Stimulated activated naive CD4-positive, alpha-beta T cell (primary cell): ENCODE measurements around the gene CASZ1.

Source experiments
- DNase-seq, 6 experiments: peaks; one replicate each; lab custom pipeline; 2025; lab: John Stamatoyannopoulos, UW

The CASZ1 gene

DNA sequence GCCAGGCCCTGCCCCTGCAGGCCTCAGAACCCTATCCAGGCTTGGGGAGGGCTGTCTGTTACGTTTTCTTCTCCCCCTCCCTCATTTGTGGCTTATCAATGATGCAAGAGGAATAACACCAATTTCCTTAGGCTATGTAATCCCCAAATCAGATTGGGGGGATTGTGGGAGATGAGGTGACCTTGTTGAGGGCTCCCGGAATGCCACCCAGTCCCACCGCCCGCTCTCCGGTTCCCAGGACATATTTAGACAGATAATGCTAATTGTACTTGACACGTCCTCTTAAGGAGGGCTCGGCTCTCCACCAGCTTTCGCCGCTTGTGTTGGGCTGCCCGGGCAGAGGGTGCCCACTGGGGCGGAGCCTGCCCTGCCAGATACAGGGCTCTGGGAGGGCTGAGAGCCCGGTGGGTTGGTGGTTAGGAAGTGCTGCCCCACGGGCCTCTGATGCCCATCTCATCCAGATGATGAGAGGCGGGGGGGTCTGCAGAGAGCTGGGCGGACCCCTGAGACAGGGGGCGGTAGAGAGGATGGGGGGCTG is 90.0 kb downstream of the CASZ1 start:
- no peak for DNase-seq

DNA sequence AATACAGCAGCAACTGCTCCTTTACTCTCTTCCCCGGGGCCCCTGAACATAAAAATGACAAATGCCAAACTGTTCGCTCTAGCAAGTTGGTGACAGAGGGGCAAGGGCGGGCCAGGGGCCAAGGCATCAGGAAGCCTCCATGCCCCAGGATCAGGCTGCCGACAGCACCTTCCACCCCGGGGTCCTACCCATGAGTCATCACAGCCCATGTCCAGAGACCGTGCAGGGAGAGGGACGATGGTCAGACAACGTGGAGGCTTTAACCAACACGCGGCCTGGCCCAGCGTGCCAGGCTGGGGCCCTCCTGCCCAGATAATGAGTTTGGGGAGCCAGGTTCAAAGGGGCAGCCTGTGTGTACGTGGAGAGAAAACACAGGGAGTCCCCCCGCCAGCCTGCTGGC is 90.5 kb downstream of the CASZ1 start:
- DNase-seq, result no peak

DNA sequence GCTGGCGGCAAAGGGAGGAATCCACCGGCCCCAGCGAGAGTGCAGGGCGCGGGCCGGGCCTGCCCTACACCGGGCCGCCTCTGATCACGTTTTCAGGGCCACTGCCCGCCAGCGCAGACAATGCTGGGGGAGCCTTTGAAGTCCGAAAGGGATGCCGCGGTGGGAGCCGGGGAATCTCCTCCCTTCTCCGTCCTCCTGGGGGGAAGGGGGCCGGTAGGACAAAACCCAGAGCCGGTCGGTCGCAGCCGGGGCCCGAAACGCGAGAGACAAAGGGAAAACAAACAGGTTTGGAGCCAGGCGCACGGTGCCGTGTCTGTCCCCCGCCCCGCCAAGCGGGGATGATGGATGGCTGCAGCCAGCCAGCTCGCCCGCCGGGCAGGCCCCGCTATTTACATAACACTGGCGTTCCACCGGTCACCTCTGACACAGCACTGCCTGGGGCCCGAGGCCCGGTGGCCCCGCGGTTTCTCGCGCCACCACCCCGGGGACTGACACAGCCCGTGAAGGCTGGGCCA is 92.0 kb downstream of the CASZ1 start:
- no peak for DNase-seq

DNA sequence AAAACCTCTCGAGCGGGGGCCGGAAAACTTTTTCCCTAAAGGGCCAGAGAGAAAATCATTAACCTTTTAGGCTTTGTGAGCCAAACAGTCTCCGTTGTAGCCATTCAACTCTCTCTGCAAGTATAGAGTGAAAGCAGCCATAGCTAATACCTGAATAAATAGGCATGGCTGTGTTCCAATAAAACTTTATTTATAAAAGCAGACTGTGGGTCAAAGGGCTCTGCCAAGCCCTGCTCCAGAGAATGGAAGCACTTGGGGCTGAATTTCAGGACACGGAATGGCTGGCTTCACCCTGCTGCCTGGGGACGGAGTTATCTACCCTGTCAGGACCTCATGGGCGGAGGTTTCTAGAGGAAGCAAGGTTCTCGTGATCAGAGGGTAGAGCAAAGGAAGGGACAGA is 92.7 kb downstream of the CASZ1 start:
- DNase-seq, result no peak

DNA sequence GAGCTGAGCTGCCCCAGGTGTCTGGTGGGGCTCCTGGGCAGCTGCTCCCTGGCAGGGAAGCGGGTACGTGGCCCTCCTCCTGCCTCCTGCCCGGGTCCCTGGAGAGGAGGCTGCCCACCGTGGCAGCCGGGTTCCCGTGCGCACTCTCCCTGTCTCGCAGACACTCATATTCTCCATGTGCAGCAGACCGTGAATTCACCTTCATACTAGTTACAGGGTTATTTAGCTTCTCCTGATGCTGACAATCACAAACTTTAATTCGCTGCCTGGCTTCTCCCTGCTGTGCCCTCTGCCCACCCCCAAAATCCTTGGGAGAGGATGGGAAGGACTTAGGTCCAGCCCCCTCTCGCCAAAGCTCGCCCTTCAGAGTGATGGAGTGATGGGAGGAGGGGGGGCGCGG is 95.3 kb downstream of the CASZ1 start:
- no peak for DNase-seq

DNA sequence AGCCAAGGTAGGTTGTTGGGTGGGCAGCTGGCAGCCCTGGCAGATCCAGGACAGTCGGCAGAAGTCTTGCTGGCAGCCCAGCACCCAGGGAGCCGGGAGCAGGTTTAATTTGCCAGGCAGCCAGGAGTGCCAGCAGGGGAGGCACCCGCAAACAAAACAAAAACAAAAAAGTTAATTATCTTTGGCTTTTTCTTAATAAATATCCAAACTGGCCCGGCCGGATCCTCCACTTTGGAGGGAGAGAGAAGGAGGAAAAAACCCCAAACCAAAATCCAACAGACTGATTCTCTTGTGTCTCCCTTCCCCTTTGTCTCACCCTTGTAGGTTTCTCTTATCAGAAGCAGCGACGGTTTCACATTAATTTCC is 97.0 kb downstream of the CASZ1 start:
- no peak for DNase-seq

DNA sequence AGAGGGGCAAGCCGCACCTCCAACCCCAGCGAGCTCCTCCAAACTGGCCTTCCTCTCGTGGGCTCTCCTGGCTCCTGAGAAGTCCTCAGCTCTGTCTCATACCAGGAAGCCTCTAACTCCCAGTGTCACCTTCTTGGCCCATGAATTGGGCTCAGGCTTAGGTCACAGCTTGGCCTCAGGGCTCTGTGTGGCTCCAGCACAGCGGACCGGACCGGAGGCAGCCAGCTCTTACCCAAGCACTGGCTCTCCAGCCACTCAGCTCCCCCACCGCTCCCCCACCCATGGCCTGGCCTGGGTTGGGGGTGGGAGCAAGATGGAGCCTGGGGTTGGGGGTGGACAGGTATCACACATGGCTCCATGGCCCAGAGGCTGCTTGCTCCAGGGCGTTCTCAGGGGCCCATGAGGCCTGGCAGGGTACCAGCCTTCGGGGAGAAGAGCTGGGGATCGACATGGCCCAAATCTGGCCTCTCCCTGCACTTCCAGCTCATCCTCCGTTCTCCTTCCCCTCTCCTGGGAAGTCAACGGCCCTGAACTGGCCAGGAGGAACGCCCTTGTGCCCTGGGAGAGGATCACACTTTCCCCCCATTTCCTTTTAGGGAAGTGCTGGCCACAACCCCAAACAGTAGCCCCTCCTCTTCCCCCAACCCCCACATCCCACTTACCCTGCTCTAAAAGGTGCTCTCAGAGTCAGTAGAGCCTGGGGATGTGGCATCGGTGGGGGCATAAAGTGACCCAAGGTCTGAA is 97.5 kb downstream of the CASZ1 start:
- DNase-seq, result no peak

DNA sequence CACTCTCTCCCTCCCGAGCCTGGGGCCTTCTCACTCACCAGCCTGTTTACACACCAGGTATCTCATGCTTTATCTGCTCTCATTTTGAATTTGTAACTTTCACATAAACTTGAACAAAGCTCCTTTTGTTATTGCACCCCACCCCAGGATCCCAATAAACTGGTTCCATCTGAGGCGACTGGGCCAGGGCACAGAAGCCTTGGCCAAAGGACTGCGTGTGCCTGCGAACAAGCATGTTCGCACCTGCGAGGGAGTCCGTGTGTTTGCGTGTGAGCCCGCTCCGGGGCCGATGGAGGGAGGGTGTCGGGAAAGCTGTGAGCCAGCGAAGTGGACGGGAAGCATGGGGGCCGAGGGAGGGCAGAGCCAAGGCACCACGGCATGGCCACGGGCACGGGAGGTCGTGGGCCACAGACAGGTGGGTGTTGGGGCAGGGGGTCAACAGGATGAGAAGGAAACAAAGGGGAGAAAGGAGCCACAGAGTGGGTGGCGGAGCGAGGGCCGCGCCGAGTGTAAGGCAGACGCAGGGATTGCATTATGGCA is 98.8 kb downstream of the CASZ1 start:
- no peak for DNase-seq

DNA sequence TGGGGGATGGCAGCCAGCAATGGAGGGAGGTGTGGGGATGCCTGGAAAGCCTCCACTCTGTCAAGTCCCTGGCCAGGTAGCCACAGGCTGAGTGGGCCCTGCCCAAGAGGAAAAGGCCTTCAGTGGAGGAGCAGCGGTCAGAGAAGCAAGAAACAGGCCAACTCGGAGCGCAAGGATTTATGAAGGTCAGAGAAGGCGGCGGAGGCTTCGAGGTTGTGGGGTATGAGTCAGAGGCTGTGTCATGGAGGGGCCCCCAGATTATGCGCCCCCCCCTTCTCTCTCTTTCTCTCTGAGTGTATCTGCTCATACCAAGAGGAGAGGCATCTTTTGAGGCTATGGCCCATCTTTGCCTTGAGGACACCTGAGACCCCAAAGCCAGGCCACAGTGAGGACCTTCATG is 99.5 kb downstream of the CASZ1 start:
- no peak for DNase-seq

DNA sequence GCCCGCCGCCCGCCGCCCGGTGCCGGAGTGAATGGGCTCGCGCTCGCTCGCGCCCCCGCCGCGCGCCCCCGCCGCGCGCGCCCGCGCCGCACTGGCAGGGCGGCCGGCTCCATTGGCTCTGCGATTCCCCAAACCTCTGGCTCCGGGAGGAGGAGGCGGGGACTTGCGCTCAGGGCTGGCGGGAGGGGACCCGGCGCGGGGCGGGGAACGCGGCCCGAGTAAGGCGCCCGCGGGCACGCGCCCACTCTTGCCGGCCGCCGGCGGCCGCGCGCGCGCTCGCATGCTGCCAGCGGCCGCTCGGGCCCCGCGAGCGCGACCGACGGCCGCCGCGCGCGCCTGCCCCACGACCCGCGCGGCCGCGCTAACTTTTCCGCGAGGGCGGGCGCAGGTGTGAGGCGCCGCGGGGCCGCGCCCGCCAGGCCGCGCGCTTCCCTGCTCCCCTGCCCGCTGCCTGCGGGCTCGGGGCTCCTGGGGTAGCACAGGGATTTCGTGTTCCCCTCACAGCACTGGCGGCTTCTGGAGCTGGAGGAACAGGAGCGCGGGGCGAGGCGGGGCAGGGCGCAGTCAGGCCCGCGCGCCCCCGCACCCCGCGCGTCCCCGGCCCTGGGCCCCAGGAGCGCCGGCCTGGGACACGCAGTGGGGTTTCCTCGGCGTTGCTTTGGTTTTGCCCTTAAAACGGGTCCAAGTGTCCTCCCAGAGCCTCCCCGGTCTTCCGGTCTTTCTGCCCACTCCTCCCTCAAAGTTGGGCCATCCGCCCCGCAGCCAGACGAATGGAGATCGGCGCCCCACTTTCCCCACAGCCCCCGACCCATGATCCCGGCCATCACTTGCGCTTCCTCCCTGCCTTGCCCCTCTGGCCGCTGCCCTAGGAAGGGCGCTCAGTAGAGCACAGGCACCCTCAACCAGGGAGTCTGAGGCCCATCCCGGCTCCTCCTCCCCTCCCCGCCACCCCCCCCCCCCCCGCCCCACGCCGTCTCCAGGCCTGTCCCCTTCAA is 101.5 kb downstream of the CASZ1 start:
- peak; percentile 50 to 76 (median 70) for DNase-seq

DNA sequence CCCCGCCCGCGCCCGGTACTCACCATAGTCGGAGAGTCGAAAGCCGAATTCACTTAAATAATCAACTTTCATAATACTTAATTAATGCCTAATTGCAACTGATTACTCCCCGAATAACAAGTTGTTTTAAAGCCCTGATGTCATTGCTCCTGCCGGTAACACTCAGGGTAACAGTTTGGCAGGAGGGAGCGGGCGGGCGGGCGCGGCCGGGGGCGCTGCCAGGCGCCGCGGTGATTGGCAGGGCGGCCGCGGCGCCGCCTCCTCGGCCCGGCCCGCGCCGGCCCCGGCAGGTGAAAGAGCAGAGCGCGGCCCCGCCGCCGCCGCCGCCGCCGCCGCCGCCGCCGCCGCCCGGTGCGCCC is 102.2 kb downstream of the CASZ1 start:
- peak; percentile 47 to 70 (median 61) for DNase-seq

DNA sequence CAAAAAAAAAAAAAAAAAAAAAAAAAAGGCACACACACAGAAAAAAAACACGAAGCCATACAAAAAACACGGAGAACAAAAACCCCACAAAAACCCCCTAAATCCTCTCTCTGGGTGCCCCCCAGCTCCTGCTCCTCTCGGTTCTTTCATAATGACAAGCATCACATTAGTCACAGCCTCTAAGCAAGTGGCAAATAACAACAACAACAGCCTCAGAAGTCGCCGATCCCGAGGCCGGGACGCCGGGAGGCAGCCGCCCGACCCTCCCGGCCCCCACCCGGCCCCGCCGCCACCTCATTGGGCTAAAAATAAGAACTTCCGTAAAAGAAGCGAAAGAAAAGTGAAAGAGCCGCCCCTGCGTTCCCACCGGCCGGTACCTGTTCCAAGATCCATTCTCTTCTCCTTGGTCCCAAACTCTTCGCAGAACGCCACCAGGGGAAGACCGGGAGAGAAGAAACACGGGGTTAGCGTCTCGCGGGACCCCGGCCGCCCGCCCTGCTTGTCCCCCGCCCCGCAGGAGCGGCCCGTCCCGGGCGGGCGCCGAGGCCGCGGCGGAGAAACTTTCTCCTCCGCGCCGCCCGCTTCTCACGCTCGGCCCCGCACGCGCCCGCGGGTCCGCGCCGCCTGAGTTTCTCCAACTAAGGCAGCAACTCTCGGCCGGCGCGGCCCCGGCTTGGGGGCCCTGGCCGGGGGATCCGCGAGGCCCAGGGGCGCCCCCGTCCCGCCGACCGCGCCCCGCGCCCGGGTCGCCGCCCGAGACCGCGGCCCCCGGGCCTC is 102.8 kb downstream of the CASZ1 start:
- peak; percentile 35 to 52 (median 43) for DNase-seq

DNA sequence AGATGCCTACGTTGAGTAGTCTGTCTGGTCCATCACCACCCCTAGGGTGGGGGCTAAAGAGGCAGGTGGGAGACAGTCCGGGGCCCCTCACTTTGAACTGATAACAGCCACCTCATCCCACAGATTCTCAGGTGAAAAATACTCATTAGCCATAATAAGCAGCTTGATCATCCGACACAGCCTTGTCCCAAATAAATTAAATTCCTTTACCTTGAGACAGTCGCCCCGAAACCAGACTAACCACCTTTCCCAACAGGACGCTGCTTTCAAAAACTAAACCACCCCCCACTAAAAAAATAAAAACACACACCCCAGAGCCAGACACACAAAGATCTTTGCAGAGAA is 103.3 kb downstream of the CASZ1 start:
- DNase-seq, result no peak

DNA sequence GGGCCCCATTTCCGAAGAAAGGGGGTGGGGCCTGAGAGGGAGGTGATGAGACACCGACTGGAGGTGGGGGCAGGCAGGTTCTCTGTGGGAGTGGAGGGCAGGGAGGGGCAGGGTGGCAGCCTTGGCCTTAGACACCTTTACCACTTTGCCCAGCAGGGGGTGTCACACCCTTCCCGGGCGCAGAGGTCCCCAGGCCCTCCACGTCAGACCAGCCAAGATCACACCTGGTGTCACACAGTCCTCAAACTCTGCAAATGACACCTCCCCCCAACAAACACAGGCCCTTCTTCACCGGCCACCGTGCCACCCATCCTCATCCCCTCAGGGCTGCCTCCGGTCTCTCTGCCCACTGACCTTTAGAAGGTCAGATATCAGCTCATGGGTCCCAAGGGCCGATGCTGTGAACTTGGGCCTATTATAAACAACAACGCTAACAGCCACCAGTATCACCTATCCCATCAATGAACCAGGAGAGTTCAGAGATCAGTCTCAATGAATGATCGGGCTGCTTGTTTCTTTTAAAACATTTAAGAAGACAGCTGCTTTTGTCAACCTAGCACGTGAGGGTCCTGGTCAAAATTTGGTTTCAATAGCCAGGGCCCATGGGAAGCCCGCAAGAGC is 103.9 kb downstream of the CASZ1 start:
- DNase-seq, result peak; percentile 25 to 66 (median 54)

DNA sequence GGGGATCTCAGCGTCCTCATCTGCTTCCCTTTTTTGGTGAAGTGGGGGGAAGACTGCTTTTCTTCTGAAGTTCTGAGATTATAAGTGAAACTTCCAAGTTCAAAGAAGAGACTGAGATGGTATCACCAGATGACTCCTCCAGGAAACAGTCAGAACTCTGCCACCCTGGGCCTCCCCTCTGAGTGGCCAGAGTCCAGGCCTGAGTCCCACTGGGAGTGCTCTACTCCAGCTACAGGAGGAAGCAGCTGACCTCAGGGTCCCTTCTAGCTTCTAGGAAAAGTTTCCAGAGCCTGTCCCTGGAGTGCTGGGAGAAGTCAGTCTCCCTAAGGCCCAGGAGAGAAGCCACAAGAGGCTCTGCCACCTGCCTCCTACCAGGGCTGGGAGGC is 104.7 kb downstream of the CASZ1 start:
- DNase-seq, result no peak

DNA sequence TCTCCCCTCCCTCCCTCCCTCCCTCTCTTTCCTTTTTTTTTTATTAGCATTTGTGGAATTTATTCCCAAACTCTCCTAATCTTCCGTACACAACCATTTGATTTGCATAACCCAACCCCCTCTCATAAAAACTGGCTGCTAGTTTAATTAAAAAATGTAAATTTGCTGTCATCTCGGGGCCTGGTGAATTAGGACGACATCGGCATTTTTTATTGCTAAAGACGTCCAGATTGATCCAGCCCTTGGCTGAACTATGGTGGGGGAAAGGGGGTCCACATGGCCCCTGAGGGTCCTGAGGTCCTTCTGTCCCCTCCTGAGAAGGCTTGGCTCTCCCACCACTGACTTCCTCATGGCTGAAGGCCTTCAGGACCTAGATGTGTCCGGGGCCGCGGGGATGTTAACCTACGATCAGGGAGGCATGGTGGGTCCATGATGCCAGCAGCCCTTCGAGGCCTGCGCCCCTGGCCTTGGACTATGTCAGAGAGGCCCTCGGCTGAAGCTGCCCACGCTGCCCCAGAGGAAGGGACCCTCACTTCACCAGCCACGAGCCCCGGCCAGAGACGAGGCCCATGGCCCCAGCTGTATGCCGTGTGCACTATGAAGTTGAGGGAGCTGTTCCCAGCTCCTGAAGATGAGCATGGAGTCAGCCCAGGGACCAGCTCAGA is 105.2 kb downstream of the CASZ1 start:
- no peak for DNase-seq

DNA sequence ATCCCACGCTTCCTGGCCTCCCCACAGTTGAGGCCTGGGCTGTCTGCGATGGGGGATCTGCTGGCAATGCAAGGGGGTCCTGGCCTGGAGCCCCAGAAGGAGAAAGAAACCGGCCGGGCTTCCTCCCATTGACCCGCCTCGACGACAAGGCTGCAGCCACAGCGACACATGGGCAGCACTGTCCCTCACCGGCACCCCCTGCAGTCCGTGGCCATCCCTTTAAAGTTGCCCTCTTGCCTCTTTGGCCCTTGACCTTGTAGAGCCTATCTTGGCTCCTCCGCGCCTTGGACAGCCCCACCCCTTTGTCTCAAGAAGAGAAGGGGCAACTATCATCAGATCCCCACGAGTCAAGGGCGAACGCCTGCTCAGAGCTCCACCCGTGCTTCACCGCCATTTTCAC is 106.0 kb downstream of the CASZ1 start:
- no peak for DNase-seq

DNA sequence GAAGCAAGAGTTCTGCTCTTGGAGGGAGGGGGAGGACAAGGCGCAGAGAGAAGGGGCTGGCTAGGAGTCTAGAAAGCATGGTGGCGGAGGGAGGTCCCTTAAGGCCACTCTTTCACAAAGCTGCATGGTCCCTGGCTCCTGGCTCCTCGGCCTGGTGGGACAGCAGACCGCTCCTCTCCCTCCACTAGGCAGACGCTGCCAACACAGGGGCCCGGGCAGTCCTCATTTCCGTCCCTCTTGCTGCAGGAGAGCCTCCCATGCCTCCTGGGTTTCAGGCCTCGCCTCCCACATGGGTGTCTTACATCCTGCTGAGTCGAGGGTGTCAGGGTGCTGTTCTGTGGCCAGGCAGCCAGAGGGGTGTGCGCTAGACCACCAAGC is 108.0 kb downstream of the CASZ1 start:
- DNase-seq, result no peak

DNA sequence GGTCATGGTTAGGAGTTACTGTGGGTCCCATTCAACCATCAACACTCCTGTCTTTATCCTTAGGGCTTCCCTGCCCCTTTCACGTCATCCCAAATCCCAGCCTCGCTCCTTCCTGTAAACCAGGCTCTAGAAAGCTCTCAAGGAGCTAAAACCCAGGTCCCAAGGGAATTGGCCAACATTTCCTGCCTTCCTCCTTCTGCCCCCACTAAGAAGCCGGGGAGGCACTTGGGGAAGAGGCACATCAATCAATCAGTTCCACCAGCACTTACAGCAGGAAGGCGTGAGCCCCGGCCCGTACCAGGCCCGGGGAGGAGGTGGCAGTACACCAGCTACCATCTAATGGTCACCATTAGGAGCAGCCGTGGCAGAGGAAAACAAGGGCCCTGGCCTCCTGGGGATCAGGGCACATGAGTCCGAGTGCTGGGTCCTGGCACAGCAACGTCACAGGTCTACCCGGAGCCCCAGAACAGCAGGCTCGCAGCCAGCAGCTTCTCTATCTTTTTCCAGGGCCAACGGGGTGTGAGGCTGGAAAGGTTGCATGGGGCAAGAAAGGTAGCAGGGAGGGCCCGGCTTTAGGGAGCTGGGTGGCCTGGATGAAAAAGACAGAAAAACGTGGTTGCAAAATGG is 108.6 kb downstream of the CASZ1 start:
- no peak for DNase-seq

DNA sequence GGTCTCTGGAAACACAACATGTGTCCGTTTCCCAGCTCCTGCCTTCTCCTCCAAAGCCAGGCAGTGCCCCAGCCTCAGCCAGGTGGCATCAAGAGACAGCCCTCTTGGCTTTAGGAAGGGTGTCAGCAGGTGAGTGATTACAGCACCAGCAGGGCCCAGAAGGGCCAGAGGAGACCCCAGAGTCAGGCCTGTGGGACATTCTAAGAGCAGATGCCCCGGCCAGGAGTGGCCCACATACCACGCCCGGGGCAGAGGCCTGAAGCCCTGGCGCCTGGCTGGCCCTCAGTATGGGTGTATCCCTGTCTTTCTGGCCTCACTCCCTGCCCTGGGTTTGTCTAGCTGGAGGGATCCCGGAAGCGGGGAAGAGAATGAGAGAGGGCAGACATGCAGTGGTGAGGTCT is 109.2 kb downstream of the CASZ1 start:
- DNase-seq, result no peak
